ENCODE data around the gene DLGAP1. TPM values are rescaled to one million over a fixed set of nuclear protein-coding genes. Genes with fewer than 3 reads are reported as not detected.

DLGAP1 gene
- total RNA-seq, 6 experiments from 2014 or later = 0.09 to 0.31 (median 0.18) TPM; not detected in 2

GRCh38 chr18:4074647-4075046 is 380.5 kb downstream of the DLGAP1 start:
- Histone ChIP-seq H3K4me3 (no peak overlapping the region), H3K27me3 (no peaks in the 10 kb centered on the region), H3K27ac (no peak overlapping the region), H3K9me3 (no peaks in the 10 kb centered on the region), H3K36me3 (no peaks in the 10 kb centered on the region), H3K4me1 (no peaks in the 10 kb centered on the region)
- DNase-seq (no peak), ATAC-seq (no peak)
- WGBS (ENCODE audit: insufficient coverage, low coverage, low lambda C conversion rate, missing lambda C conversion rate) = 69% methylated on average over 3 of the region's 3 CpGs
- intact Hi-C loops (cut with DNase I) = no loop called here
- no peak for TF ChIP-seq POLR2A (IDR thresholded peaks at IDR 0.05)
- TF ChIP-seq CTCF (IDR thresholded peaks at IDR 0.05) = no peak

- WGBS (ENCODE audit: insufficient coverage, low coverage, low lambda C conversion rate, missing lambda C conversion rate) = 69% methylated on average over 6 of the region's 6 CpGs
- no peak for DNase-seq
- no peak overlapping the region for H3K27ac ChIP-seq
- ATAC-seq = no peak
- no peaks in the 10 kb centered on the region for H3K9me3 ChIP-seq
- no peak overlapping the region for H3K4me3 ChIP-seq
- H3K36me3 ChIP-seq = no peaks in the 10 kb centered on the region
- H3K27me3 ChIP-seq = no peaks in the 10 kb centered on the region
- TF ChIP-seq POLR2A (IDR thresholded peaks at IDR 0.05) (no peak), CTCF (IDR thresholded peaks at IDR 0.05) (no peak)
- intact Hi-C loops (cut with DNase I) = no loop called here
- no peaks in the 10 kb centered on the region for H3K4me1 ChIP-seq
These were observed 385.9 kb downstream of the DLGAP1 start for GRCh38 chr18:4069183-4069582.

- DNase-seq = peak in 1 of 3 donors; percentile 48
- TF ChIP-seq CTCF (IDR thresholded peaks at IDR 0.05) = peak; percentile 44 to 71 (median 68)
- TF ChIP-seq POLR2A (IDR thresholded peaks at IDR 0.05) = no peak
- no peaks in the 10 kb centered on the region for H3K4me1 ChIP-seq
- no peaks in the 10 kb centered on the region for H3K9me3 ChIP-seq
- H3K27ac ChIP-seq = no peak overlapping the region
- H3K4me3 ChIP-seq = no peak overlapping the region
- 2% methylated on average over 5 of the region's 5 CpGs for WGBS (ENCODE audit: insufficient coverage, low coverage, low lambda C conversion rate, missing lambda C conversion rate)
- H3K36me3 ChIP-seq = no peaks in the 10 kb centered on the region
- intact Hi-C loops (cut with DNase I) = no loop called here
- H3K27me3 ChIP-seq = no peaks in the 10 kb centered on the region
- peak; percentile 76 to 89 (median 84) for ATAC-seq
These were observed 386.5 kb downstream of the DLGAP1 start for GRCh38 chr18:4068552-4069158.

GRCh38 chr18:4063545-4063944 is 391.6 kb downstream of the DLGAP1 start:
- DNase-seq (no peak), ATAC-seq (no peak)
- Histone ChIP-seq H3K9me3 (peaks cover 0 to 7% (median 0%) of the 10 kb centered on the region in 4 donors), H3K27me3 (no peaks in the 10 kb centered on the region), H3K4me3 (no peak overlapping the region), H3K27ac (no peak overlapping the region), H3K36me3 (no peaks in the 10 kb centered on the region), H3K4me1 (no peaks in the 10 kb centered on the region)
- intact Hi-C loops (cut with DNase I) = no loop called here
- TF ChIP-seq CTCF (IDR thresholded peaks at IDR 0.05) (no peak), POLR2A (IDR thresholded peaks at IDR 0.05) (no peak)

Measured in right lobe of liver (tissue), 6 donors.